ENCODE results near the gene CDCP1. TPM values are rescaled to one million over a fixed set of nuclear protein-coding genes. Genes with fewer than 3 reads are reported as not detected.

The CDCP1 gene
- total RNA-seq, 2 donors from 2014 or later, result 8.9 to 13.1 TPM

DNA sequence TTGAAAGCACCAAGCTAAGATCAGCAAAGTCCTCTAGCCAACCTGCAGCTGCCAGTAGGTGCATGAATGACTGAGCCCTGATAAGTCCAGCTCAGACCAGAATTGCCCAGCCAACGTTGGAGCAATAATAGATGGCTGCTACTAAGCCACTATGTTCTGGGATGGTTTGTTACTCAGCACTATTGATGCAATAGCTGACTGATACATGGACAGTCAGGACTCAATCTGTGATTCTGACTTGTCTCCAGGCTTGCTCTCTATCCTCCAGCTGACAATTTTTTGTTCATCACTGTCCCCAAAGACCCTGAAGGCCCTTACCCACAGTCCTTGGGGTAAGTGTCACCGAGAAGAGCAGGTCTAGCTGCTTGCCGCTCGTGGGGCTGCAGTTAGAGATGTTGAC lies 55.3 kb downstream of the CDCP1 start:
- no peaks in the 10 kb centered on the region for H3K36me3 ChIP-seq (ENCODE audit: control insufficient read depth, insufficient read depth, low read length)
- Mint-ChIP-seq H3K4me3 (no peak overlapping the region), H3K4me1 (peaks cover 22% of the 10 kb centered on the region), H3K27me3 (ENCODE audit: insufficient read depth) (no peaks in the 10 kb centered on the region), H3K36me3 (ENCODE audit: low read depth) (peaks cover 26% of the 10 kb centered on the region), H3K27ac (no peak overlapping the region), H3K9me3 (no peaks in the 10 kb centered on the region)
- H3K4me3 ChIP-seq (ENCODE audit: low read length), result no peak overlapping the region
- H3K9ac ChIP-seq (ENCODE audit: extremely low read depth, low read length, poor library complexity, severe bottlenecking), result no peak overlapping the region
- H3K27ac ChIP-seq (ENCODE audit: low read depth, low read length), result no peak overlapping the region
- 95 to 98% methylated on average over 4 of the region's 4 CpGs for WGBS, 2 experiments (ENCODE audit: insufficient coverage in 1 of 2, insufficient read length in 1 of 2)
- H3K9me3 ChIP-seq (ENCODE audit: control insufficient read depth, low read length), result peaks cover 7% of the 10 kb centered on the region
- DNase-seq, result no peak
- TF ChIP-seq, protein P1, sequence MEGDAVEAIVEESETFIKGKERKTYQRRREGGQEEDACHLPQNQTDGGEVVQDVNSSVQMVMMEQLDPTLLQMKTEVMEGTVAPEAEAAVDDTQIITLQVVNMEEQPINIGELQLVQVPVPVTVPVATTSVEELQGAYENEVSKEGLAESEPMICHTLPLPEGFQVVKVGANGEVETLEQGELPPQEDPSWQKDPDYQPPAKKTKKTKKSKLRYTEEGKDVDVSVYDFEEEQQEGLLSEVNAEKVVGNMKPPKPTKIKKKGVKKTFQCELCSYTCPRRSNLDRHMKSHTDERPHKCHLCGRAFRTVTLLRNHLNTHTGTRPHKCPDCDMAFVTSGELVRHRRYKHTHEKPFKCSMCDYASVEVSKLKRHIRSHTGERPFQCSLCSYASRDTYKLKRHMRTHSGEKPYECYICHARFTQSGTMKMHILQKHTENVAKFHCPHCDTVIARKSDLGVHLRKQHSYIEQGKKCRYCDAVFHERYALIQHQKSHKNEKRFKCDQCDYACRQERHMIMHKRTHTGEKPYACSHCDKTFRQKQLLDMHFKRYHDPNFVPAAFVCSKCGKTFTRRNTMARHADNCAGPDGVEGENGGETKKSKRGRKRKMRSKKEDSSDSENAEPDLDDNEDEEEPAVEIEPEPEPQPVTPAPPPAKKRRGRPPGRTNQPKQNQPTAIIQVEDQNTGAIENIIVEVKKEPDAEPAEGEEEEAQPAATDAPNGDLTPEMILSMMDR (conservative IDR thresholded peaks at IDR 0.05), result no peak
- H3K27me3 ChIP-seq (ENCODE audit: control insufficient read depth, insufficient read depth, low read length, poor library complexity, severe bottlenecking), result no peaks in the 10 kb centered on the region
- peaks cover 16% of the 10 kb centered on the region for H3K4me1 ChIP-seq (ENCODE audit: control insufficient read depth, insufficient read depth, low read length)

DNA sequence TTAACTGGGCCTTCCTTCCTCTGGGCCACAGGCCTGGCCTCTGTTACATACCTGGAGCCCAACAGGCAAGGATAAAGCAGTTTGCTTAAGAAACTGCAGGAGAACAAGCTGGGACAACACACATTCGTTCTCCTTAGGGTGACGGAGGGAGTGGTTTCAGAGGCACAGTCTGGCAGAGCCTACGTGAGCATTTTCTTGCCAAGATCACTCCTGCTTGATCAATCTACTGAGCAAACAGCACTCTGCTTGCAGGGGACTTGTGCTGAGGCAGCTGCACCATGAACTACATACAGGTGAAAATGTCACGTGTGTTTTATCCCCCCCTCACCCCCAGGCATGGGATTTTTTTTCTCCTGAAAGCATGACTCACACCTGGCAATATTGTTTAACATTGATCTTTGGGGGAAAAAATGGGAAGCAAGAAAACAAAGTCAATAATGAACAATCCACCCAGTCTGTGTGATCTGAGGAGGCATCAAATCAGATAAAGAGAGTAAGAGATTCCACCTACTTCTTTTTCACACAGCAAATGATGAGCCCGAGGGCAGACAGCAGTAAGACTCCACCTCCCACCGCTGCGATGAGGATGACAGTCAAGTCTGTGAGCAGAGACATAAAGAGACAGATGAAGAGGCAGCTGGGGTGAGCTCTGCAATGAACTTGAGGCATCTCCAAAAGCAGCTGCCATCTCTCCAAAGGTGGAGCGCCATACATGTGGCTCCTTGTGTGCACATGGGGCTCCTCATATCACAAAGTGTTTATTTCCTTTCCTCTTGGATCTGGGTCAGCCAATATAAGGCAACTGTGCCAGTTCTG lies 57.4 kb downstream of the CDCP1 start:
- no peak overlapping the region for H3K4me3 Mint-ChIP-seq
- no peaks in the 10 kb centered on the region for H3K9me3 Mint-ChIP-seq
- Histone ChIP-seq H3K27me3 (ENCODE audit: control insufficient read depth, insufficient read depth, low read length, poor library complexity, severe bottlenecking) (no peaks in the 10 kb centered on the region), H3K27ac (ENCODE audit: low read depth, low read length) (no peak overlapping the region), H3K9ac (ENCODE audit: extremely low read depth, low read length, poor library complexity, severe bottlenecking) (no peak overlapping the region), H3K4me1 (ENCODE audit: control insufficient read depth, insufficient read depth, low read length) (peaks cover 16% of the 10 kb centered on the region), H3K9me3 (ENCODE audit: control insufficient read depth, low read length) (peaks cover 7% of the 10 kb centered on the region), H3K36me3 (ENCODE audit: control insufficient read depth, insufficient read depth, low read length) (no peaks in the 10 kb centered on the region), H3K4me3 (ENCODE audit: low read length) (no peak overlapping the region)
- H3K27me3 Mint-ChIP-seq (ENCODE audit: insufficient read depth), result no peaks in the 10 kb centered on the region
- peaks cover 26% of the 10 kb centered on the region for H3K36me3 Mint-ChIP-seq (ENCODE audit: low read depth)
- peaks cover 22% of the 10 kb centered on the region for H3K4me1 Mint-ChIP-seq
- H3K27ac Mint-ChIP-seq, result no peak overlapping the region
- DNase-seq, result no peak
- TF ChIP-seq, protein P1 (conservative IDR thresholded peaks at IDR 0.05), result no peak
- WGBS, 2 experiments (ENCODE audit: insufficient coverage in 1 of 2, insufficient read length in 1 of 2), result 89 to 91% methylated on average over 6 to 8 of the region's 8 CpGs

DNA sequence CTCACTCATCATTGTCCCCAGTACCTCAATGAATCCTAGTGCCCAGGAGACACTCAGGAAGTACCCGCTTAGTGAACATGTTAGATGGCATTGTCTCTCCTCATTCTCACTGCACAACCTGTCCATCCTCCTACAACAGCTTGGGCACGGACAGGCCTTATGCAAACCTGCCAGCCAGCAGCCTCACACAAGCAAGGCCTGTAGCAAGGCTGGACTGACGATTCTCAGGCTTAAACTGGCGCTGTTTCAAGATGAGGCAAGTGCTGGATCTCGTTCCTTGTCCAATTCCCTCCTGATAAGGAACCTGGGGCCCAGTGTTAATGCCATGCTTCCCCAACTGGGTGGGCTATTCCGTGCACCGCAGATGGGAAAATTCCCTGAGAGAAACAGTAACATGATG lies 59.0 kb downstream of the CDCP1 start:
- H3K36me3 Mint-ChIP-seq (ENCODE audit: low read depth), result peaks cover 26% of the 10 kb centered on the region
- no peak for DNase-seq
- peaks cover 7% of the 10 kb centered on the region for H3K9me3 ChIP-seq (ENCODE audit: control insufficient read depth, low read length)
- H3K9ac ChIP-seq (ENCODE audit: extremely low read depth, low read length, poor library complexity, severe bottlenecking), result no peak overlapping the region
- no peaks in the 10 kb centered on the region for H3K27me3 Mint-ChIP-seq (ENCODE audit: insufficient read depth)
- no peak overlapping the region for H3K4me3 ChIP-seq (ENCODE audit: low read length)
- no peaks in the 10 kb centered on the region for H3K27me3 ChIP-seq (ENCODE audit: control insufficient read depth, insufficient read depth, low read length, poor library complexity, severe bottlenecking)
- peaks cover 6% of the 10 kb centered on the region for H3K4me1 Mint-ChIP-seq
- 90 to 98% methylated on average over 6 to 7 of the region's 7 CpGs for WGBS, 2 experiments (ENCODE audit: insufficient coverage in 1 of 2, insufficient read length in 1 of 2)
- TF ChIP-seq, protein P1 (conservative IDR thresholded peaks at IDR 0.05), result no peak
- no peak overlapping the region for H3K4me3 Mint-ChIP-seq
- no peak overlapping the region for H3K27ac ChIP-seq (ENCODE audit: low read depth, low read length)
- no peaks in the 10 kb centered on the region for H3K36me3 ChIP-seq (ENCODE audit: control insufficient read depth, insufficient read depth, low read length)
- no peaks in the 10 kb centered on the region for H3K9me3 Mint-ChIP-seq
- peaks cover 3% of the 10 kb centered on the region for H3K4me1 ChIP-seq (ENCODE audit: control insufficient read depth, insufficient read depth, low read length)
- H3K27ac Mint-ChIP-seq, result no peak overlapping the region

Data from endodermal cell (in vitro differentiated cells).